H1 (cell line): ENCODE data around the gene MAGOH. TPM values are rescaled to one million over a fixed set of nuclear protein-coding genes. Genes with fewer than 3 reads are reported as not detected.
"Not testable (repeated sequence)": the region's sequence is repeated elsewhere in the genome, so short reads cannot be mapped to it uniquely, and the experiment has no call there.

Experiments
- CTCF ChIA-PET: fragments of 300-600 bp; sonication (Branson Sonifier 250); formaldehyde crosslinking; loops from one replicate; lab custom pipeline; 2021; ENCODE audit not compliant: partially characterized antibody; lab: Charles Lee
- POLR2A ChIA-PET: fragments of 300-600 bp; sonication (Branson Sonifier 250); formaldehyde crosslinking; loops from one replicate; lab custom pipeline; 2021; ENCODE audit warnings: inconsistent platforms; ENCODE audit not compliant: partially characterized antibody; lab: Charles Lee
- DNase-seq, 2 experiments: peaks; one replicate each; pipeline versions ENCODE4 v3.0.0 to v3.0.0-alpha.2; 2010 to 2022; ENCODE audit warnings: low spot score in 2 of 2, low read depth in 1 of 2, mixed read lengths in 1 of 2
- FAIRE-seq: peaks from 2 replicates; lab custom pipeline; 2011; peaks lifted over from hg19 to GRCh38; lab: Jason Lieb, UNC
- H2AFZ ChIP-seq: 2 replicates; pipeline ENCODE4 v1.8.1; 2012; ENCODE audit warnings: low read length, inconsistent platforms
- H2AK5ac ChIP-seq: 2 replicates; pipeline ENCODE4 v1.6.1; 2013; ENCODE audit warnings: low read depth, low read length
- H2BK120ac ChIP-seq: replicated peaks from 2 replicates; pipeline ENCODE3; 2013; ENCODE audit warnings: low read depth, low read length, inconsistent platforms
- H2BK12ac ChIP-seq: 2 replicates; pipeline ENCODE4 v1.6.1; 2013; ENCODE audit warnings: low read depth, low read length
- H2BK15ac ChIP-seq: 2 replicates; pipeline ENCODE4 v1.6.1; 2013; ENCODE audit warnings: low read length
- H2BK20ac ChIP-seq: 2 replicates; pipeline ENCODE4 v1.6.1; 2013; ENCODE audit warnings: low read length
- H2BK5ac ChIP-seq: 2 replicates; pipeline ENCODE4 v1.6.1; 2013; ENCODE audit warnings: low read depth, low read length
- H3K14ac ChIP-seq: 2 replicates; pipeline ENCODE4 v1.6.1; 2013; ENCODE audit warnings: inconsistent platforms; ENCODE audit not compliant: insufficient read length
- H3K18ac ChIP-seq: 2 replicates; pipeline ENCODE4 v1.6.1; 2013; ENCODE audit warnings: low read length; ENCODE audit errors: extremely low read depth
- H3K23ac ChIP-seq: 2 replicates; pipeline ENCODE4 v1.6.1; 2013; ENCODE audit warnings: inconsistent platforms; ENCODE audit not compliant: insufficient read length
- H3K23me2 ChIP-seq: 2 replicates; pipeline ENCODE4 v1.6.1; 2013; ENCODE audit warnings: low read depth, low read length
- H3K27ac ChIP-seq: 2 replicates; pipeline ENCODE4 v1.6.1; 2011; ENCODE audit warnings: low read depth, low read length, inconsistent platforms
- H3K27me3 ChIP-seq, 4 experiments: replicated peaks in 1 of 4; 1 replicate in 1 of 4; 2 replicates in 3 of 4; pipeline versions ENCODE4 v1.6.1 to v1.8.1; 2011 to 2013; ENCODE audit warnings: low read length in 3 of 4, mild to moderate bottlenecking in 3 of 4, inconsistent platforms in 2 of 4, mixed read lengths in 2 of 4, moderate library complexity in 1 of 4; ENCODE audit not compliant: control insufficient read depth in 3 of 4, insufficient read depth in 3 of 4; ENCODE audit errors: extremely low read depth in 1 of 4
- H3K36me3 ChIP-seq, 4 experiments: 2 replicates each; pipeline versions ENCODE4 v1.6.1 to v1.8.1; 2011 to 2013; ENCODE audit warnings: mild to moderate bottlenecking in 4 of 4, low read length in 3 of 4, moderate library complexity in 2 of 4, control low read depth in 1 of 4, inconsistent platforms in 1 of 4; ENCODE audit not compliant: insufficient read depth in 4 of 4, control insufficient read depth in 2 of 4
- H3K4ac ChIP-seq: replicated peaks from 2 replicates; pipeline ENCODE3; 2013; ENCODE audit warnings: low read length, low read depth, mixed read lengths, inconsistent platforms; ENCODE audit not compliant: insufficient read length
- H3K4me1 ChIP-seq, 4 experiments: replicated peaks in 1 of 4; 1 replicate in 1 of 4; 2 replicates in 3 of 4; pipeline versions ENCODE4 v1.6.1 to v1.8.1; 2011 to 2013; ENCODE audit warnings: low read length in 3 of 4, inconsistent platforms in 2 of 4, mixed read lengths in 1 of 4; ENCODE audit not compliant: insufficient read depth in 4 of 4, control insufficient read depth in 3 of 4
- H3K4me2 ChIP-seq, 2 experiments: 2 replicates each; pipeline versions ENCODE4 v1.6.1 to v1.8.1; 2011 to 2013; ENCODE audit warnings: low read depth in 2 of 2, low read length in 2 of 2, control low read depth in 1 of 2, inconsistent platforms in 1 of 2, mild to moderate bottlenecking in 1 of 2; ENCODE audit not compliant: insufficient read depth in 1 of 2
- H3K4me3 ChIP-seq, 4 experiments: fragments of 200-600, 300-600 bp in 1 of 4; sonication (generic), shearing (Covaris generic), sonication (Bioruptor Twin) in 1 of 4; 2 replicates each; pipeline versions ENCODE4 v1.5.1 to v1.8.1; 2011 to 2016; ENCODE audit warnings: low read length in 4 of 4, low read depth in 3 of 4, control low read depth in 2 of 4, inconsistent platforms in 2 of 4, mild to moderate bottlenecking in 2 of 4, mixed read lengths in 1 of 4, moderate library complexity in 1 of 4; ENCODE audit not compliant: insufficient read depth in 2 of 4; ENCODE audit errors: extremely low read depth in 1 of 4
- H3K56ac ChIP-seq: replicated peaks from 2 replicates; pipeline ENCODE3; 2013; ENCODE audit warnings: low read depth, mild to moderate bottlenecking, mixed read lengths, low read length, inconsistent platforms; ENCODE audit not compliant: insufficient read length
- H3K79me1 ChIP-seq: 2 replicates; pipeline ENCODE4 v1.6.1; 2013; ENCODE audit warnings: low read depth, low read length, control low read depth
- H3K79me2 ChIP-seq, 2 experiments: 2 replicates each; pipeline versions ENCODE4 v1.6.1 to v1.8.1; 2012 to 2013; ENCODE audit warnings: low read length in 2 of 2, mild to moderate bottlenecking in 2 of 2, inconsistent platforms in 1 of 2; ENCODE audit not compliant: insufficient read depth in 2 of 2, control insufficient read depth in 1 of 2
- H3K9ac ChIP-seq, 4 experiments: replicated peaks in 1 of 4; 1 replicate in 1 of 4; 2 replicates in 3 of 4; pipeline versions ENCODE4 v1.6.1 to v1.8.1; 2011 to 2013; ENCODE audit warnings: low read depth in 3 of 4, low read length in 3 of 4, control low read depth in 2 of 4, mild to moderate bottlenecking in 2 of 4, moderate library complexity in 2 of 4, inconsistent platforms in 1 of 4; ENCODE audit errors: extremely low read depth in 1 of 4
- H3K9me3 ChIP-seq, 2 experiments: 2 replicates each; pipeline versions ENCODE4 v1.6.1 to v1.8.1; 2012 to 2013; ENCODE audit warnings: mild to moderate bottlenecking in 2 of 2, moderate library complexity in 2 of 2, control low read depth in 1 of 2, inconsistent platforms in 1 of 2, low read depth in 1 of 2, low read length in 1 of 2, mixed read lengths in 1 of 2; ENCODE audit not compliant: insufficient read depth in 2 of 2
- H4K20me1 ChIP-seq, 2 experiments: replicated peaks in 1 of 2; 2 replicates each; pipeline versions ENCODE3 to v1.8.1; 2011 to 2013; ENCODE audit warnings: inconsistent platforms in 2 of 2, low read length in 2 of 2, mild to moderate bottlenecking in 1 of 2; ENCODE audit not compliant: insufficient read depth in 2 of 2, control insufficient read depth in 1 of 2
- H4K5ac ChIP-seq: 2 replicates; pipeline ENCODE4 v1.6.1; 2013; ENCODE audit warnings: low read length, low read depth, mixed read lengths, inconsistent platforms; ENCODE audit not compliant: insufficient read length
- H4K8ac ChIP-seq: 2 replicates; pipeline ENCODE4 v1.8.0; 2013; ENCODE audit warnings: mild to moderate bottlenecking, moderate library complexity, low read length, inconsistent platforms; ENCODE audit not compliant: insufficient read depth; ENCODE audit errors: extremely low read depth
- H4K91ac ChIP-seq: replicated peaks from 2 replicates; pipeline ENCODE3; 2013; ENCODE audit warnings: low read length, mixed read lengths, inconsistent platforms; ENCODE audit not compliant: insufficient read length
- WGBS, 2 experiments: shearing (Covaris generic) in 1 of 2; methylation state at CpG; one replicate each; pipeline versions ENCODE4 v1.1.6 to v1.1.7; 2013 to 2015; ENCODE audit warnings: low lambda C conversion rate in 2 of 2, mixed read lengths in 2 of 2, inconsistent platforms in 1 of 2, low coverage in 1 of 2, missing lambda C conversion rate in 1 of 2; ENCODE audit not compliant: insufficient replicate concordance in 2 of 2, insufficient coverage in 1 of 2, insufficient read length in 1 of 2; ENCODE audit errors: extremely low coverage in 1 of 2, missing lambda C conversion rate in 1 of 2; 5-methylcytosine and 5-hydroxymethylcytosine counted together
- polyA plus RNA-seq, 7 experiments: library from polyadenylated mRNA; depleted of rRNA in 3 of 7; stranded (reverse) in 5 of 7; unstranded in 2 of 7; fragments of >200 nt in 5 of 7; fragments of 200-250 nt in 2 of 7; gene quantifications; 1 replicate in 5 of 7; 2 replicates in 1 of 7; 4 replicates in 1 of 7; pipeline versions ENCODE4 v1.2.1 to v1.2.3, GENCODE V29; 2011 to 2013; ENCODE audit warnings: missing spikeins in 2 of 7, mixed read lengths in 2 of 7
- total RNA-seq: library from RNA; stranded (reverse); fragmentation: NEBNext Ultra II Directional; extraction: Animal tissue kit (Norgen Biotek cat#: 25700); gene quantifications from 2 replicates; pipeline ENCODE4 v1.2.1, GENCODE V29; 2021

The MAGOH gene
- total and polyA plus RNA-seq, 2 of the 8 experiments (the other 6 are each of a cell fraction or from before 2014, with no cell fraction given): 46.9 to 74.3 TPM

DNA sequence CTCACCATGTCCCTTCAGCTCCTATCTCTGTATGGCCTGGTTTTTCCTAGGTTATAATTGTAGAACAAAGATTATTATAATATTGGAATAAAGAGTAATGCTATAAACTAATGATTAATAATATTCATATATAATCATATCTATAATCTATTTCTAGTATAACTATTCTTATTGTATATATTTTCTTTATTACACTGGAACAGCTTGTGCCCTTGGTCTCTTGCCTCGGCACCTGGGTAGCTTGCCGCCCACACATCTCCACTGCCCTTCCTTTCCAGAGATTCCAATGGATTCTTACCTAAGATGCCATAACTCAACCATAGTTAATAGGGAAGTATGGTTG lies 52.4 kb downstream of the MAGOH start:
- not testable (repeated sequence) for H2AFZ ChIP-seq, H4K5ac ChIP-seq, H3K9ac ChIP-seq, DNase-seq, H3K27ac ChIP-seq, H3K4me3 ChIP-seq, FAIRE-seq, H3K79me1 ChIP-seq, H2BK15ac ChIP-seq, H2AK5ac ChIP-seq, H2BK120ac ChIP-seq, H3K4ac ChIP-seq, H3K18ac ChIP-seq, H3K23me2 ChIP-seq, H2BK20ac ChIP-seq, H3K4me2 ChIP-seq, H3K9me3 ChIP-seq, H3K4me1 ChIP-seq, H3K23ac ChIP-seq, H3K27me3 ChIP-seq, H3K36me3 ChIP-seq, H3K79me2 ChIP-seq, H4K20me1 ChIP-seq, H3K56ac ChIP-seq, H4K91ac ChIP-seq, H4K8ac ChIP-seq, H3K14ac ChIP-seq, H2BK12ac ChIP-seq, H2BK5ac ChIP-seq
- WGBS, 2 experiments: 82% methylated on average over 2 of the region's 2 CpGs; no CpG with 5 or more reads in 1 of the 2 experiments
- ChIA-PET CTCF (interaction anchor here (0.7 to 4.3 kb wide), 34 partner anchors 11 to 651 kb away, joined by 3 to 51 read pairs (median 4); partner anchors contain the start of gene CPT2), POLR2A (interaction anchor here (1.4 kb wide), 1 partner anchor 66 kb away, joined by 3 read pairs; no protein-coding TSS in a partner anchor)
